NOMO-1 treated with dmso at 0.1 percent for 144 hours (cell line): ENCODE data around the gene PRDM10.

Experiments
- DNase-seq: peaks from one replicate; lab custom pipeline; 2025; ENCODE audit not compliant: unreplicated experiment; lab: John Stamatoyannopoulos, UW

PRDM10 gene

GRCh38 chr11:129854232-129854805, 148.3 kb downstream of the PRDM10 start:
- DNase-seq: no peak

GRCh38 chr11:129853518-129854231, 149.0 kb downstream of the PRDM10 start:
- no peak for DNase-seq

GRCh38 chr11:129852125-129852740, 150.4 kb downstream of the PRDM10 start:
- DNase-seq: no peak
